HepG2 (cell line): ENCODE data around the gene USP34. TPM values are rescaled to one million over a fixed set of nuclear protein-coding genes. Genes with fewer than 3 reads are reported as not detected.

Experiments
- ATAC-seq: fragments of 200-7000 bp; cut with Tn5 transposase; 3 replicates; pipeline ENCODE4 v1.9.1; 2020; ENCODE audit warnings: mild to moderate bottlenecking, moderate library complexity
- BruUV-seq: library from RNA; stranded (reverse); fragments of 400-500 nt; replicated peaks from 2 replicates; lab custom pipeline; 2021; lab: Mats Ljungman, UMichigan
- CTCF ChIA-PET: fragments of 300-600 bp; formaldehyde crosslinking; extraction: SDS; loops from one replicate; lab custom pipeline; 2021; ENCODE audit warnings: low total read pairs, inconsistent platforms, low intra/inter-chr PET ratio; lab: Yijun Ruan, JAX
- POLR2A ChIA-PET: fragments of 350-600 bp; sonication (Branson Sonifier 250); formaldehyde crosslinking; loops from one replicate; lab custom pipeline; 2020; ENCODE audit warnings: antibody characterized with exemption, inconsistent platforms; lab: Yijun Ruan, JAX
- DNase-seq: peaks from one replicate; pipeline ENCODE4 v3.0.0-alpha.2; 2015; ENCODE audit warnings: low spot score
- FAIRE-seq: peaks from 3 replicates; lab custom pipeline; 2011; peaks lifted over from hg19 to GRCh38; lab: Jason Lieb, UNC
- H2AFZ ChIP-seq: one replicate; pipeline ENCODE4 v1.6.1; 2011; ENCODE audit warnings: low read length, inconsistent platforms
- H3K27ac ChIP-seq: fragments of 300-600 bp; 3 replicates; pipeline ENCODE4 v1.8.0; 2011; ENCODE audit warnings: mixed run types, mild to moderate bottlenecking, mixed read lengths, low read length, inconsistent platforms; ENCODE audit not compliant: insufficient read depth; ENCODE audit errors: extremely low read length
- H3K27me3 ChIP-seq, 2 experiments: fragments of 200-600 bp in 1 of 2; 2 replicates in 1 of 2; 3 replicates in 1 of 2; pipeline versions ENCODE4 v1.6.0 to v1.8.0; 2011; ENCODE audit warnings: low read length in 2 of 2, mild to moderate bottlenecking in 2 of 2, moderate library complexity in 2 of 2, inconsistent platforms in 1 of 2; ENCODE audit not compliant: insufficient read depth in 2 of 2, control insufficient read depth in 1 of 2
- H3K36me3 ChIP-seq, 2 experiments: fragments of 200-600 bp in 1 of 2; replicated peaks in 1 of 2; 2 replicates in 1 of 2; 3 replicates in 1 of 2; pipeline versions ENCODE4 v1.5.1 to v1.8.0; 2011; ENCODE audit warnings: low read length in 2 of 2, inconsistent platforms in 1 of 2; ENCODE audit not compliant: insufficient read depth in 2 of 2, control insufficient read depth in 1 of 2
- H3K4me1 ChIP-seq: 2 replicates; pipeline ENCODE4 v1.5.1; 2012; ENCODE audit warnings: low read length, inconsistent platforms; ENCODE audit not compliant: insufficient read depth
- H3K4me2 ChIP-seq: 2 replicates; pipeline ENCODE4 v1.6.0; 2011; ENCODE audit warnings: low read depth, low read length, inconsistent platforms
- H3K4me3 ChIP-seq, 3 experiments: fragments of 200-600 bp in 1 of 3; sonication (generic), shearing (Covaris generic) in 1 of 3; replicated peaks in 1 of 3; 2 replicates each; pipeline ENCODE4 v1.5.1; 2011 to 2016; ENCODE audit warnings: low read length in 3 of 3, inconsistent platforms in 2 of 3, low read depth in 2 of 3, mild to moderate bottlenecking in 2 of 3, control low read depth in 1 of 3, mixed read lengths in 1 of 3; ENCODE audit not compliant: insufficient read depth in 1 of 3
- H3K79me2 ChIP-seq: one replicate; pipeline ENCODE4 v1.6.1; 2011; ENCODE audit warnings: low read length, inconsistent platforms; ENCODE audit not compliant: insufficient read depth
- H3K9ac ChIP-seq: 2 replicates; pipeline ENCODE4 v1.6.0; 2011; ENCODE audit warnings: mild to moderate bottlenecking, low read depth, low read length, inconsistent platforms; ENCODE audit not compliant: insufficient read depth
- H3K9me3 ChIP-seq: 2 replicates; pipeline ENCODE4 v1.5.1; 2012; ENCODE audit warnings: mild to moderate bottlenecking, low read length
- H4K20me1 ChIP-seq: 2 replicates; pipeline ENCODE4 v1.6.0; 2011; ENCODE audit warnings: inconsistent platforms, mild to moderate bottlenecking, low read length, moderate library complexity; ENCODE audit not compliant: insufficient read depth
- CENPX ChIP-seq: sonication (generic); formaldehyde crosslinking; IDR thresholded peaks from 2 replicates; pipeline ENCODE4 v1.9.0; 2021; ENCODE audit warnings: mild to moderate bottlenecking, missing genetic modification reagents, moderate library complexity
- FLYWCH1 ChIP-seq: sonication (generic); formaldehyde crosslinking; IDR thresholded peaks from 2 replicates; pipeline ENCODE4 v1.8.1; 2023; ENCODE audit warnings: mild to moderate bottlenecking, missing genetic modification reagents
- MLLT10 ChIP-seq: sonication (generic); formaldehyde crosslinking; IDR thresholded peaks from 2 replicates; pipeline ENCODE4 v1.4.0; 2020; ENCODE audit warnings: missing genetic modification reagents
- NONO ChIP-seq, 2 experiments: fragments of 450-650 bp in 1 of 2; sonication (generic) in 1 of 2; formaldehyde crosslinking in 1 of 2; IDR thresholded peaks in 1 of 2; conservative IDR thresholded peaks in 1 of 2; 2 replicates each; pipeline versions ENCODE4 v1.6.1 to v1.8.0; 2017 to 2022; ENCODE audit warnings: mild to moderate bottlenecking in 1 of 2, missing genetic modification reagents in 1 of 2, moderate library complexity in 1 of 2
- TOE1 ChIP-seq: sonication (generic); formaldehyde crosslinking; IDR thresholded peaks from 2 replicates; pipeline ENCODE4 v1.4.0; 2020; ENCODE audit warnings: mild to moderate bottlenecking, missing genetic modification reagents
- ZNF543 ChIP-seq: sonication (generic); formaldehyde crosslinking; IDR thresholded peaks from 2 replicates; pipeline ENCODE4 v1.4.0; 2020; ENCODE audit warnings: mild to moderate bottlenecking, missing genetic modification reagents
- in situ Hi-C: cut with HindIII; loops from 2 replicates; pipeline ENCODE4 v1.10.0; 2017; ENCODE audit warnings: low pct_unique_long_range_greater_than_20kb; ENCODE audit not compliant: extremely low pct_ligation_motif_present
- intact Hi-C: fragments of 100-400 bp; cut with micrococcal nuclease; formaldehyde crosslinking; loops from one replicate; pipeline ENCODE4 v1.10.0; 2022; ENCODE audit not compliant: unreplicated experiment
- polyA plus RNA-seq, 8 experiments: library from polyadenylated mRNA; depleted of rRNA in 3 of 8; stranded (reverse) in 7 of 8; unstranded in 1 of 8; fragments of >200 nt; fragmentation: Illumina TruSeq in 4 of 8; extraction: Trizol in 4 of 8; gene quantifications; 2 replicates each; pipeline versions ENCODE4 v1.2.1 to v1.2.3, GENCODE V29; 2011 to 2016; ENCODE audit warnings: low read depth in 4 of 8, missing spikeins in 1 of 8, mixed read lengths in 1 of 8; ENCODE audit not compliant: insufficient read depth in 1 of 8
- total RNA-seq, 5 experiments: library from RNA; depleted of rRNA; stranded (reverse); fragments of >200 nt; fragmentation: Illumina TruSeq; extraction: Trizol; gene quantifications; 2 replicates each; pipeline ENCODE4 v1.2.3, GENCODE V29; 2016; ENCODE audit warnings: low read depth in 1 of 5
- TF ChIP-seq, protein P1 (sequence below): sonication (generic); formaldehyde crosslinking; conservative IDR thresholded peaks from 2 replicates; pipeline ENCODE4 v1.8.0; 2022; ENCODE audit warnings: missing genetic modification reagents
- TF ChIP-seq, protein P2 (sequence below): IDR thresholded peaks from 2 replicates; pipeline ENCODE4 v1.6.1; 2012; ENCODE audit warnings: low read length, improper control_type of control experiment
- TF ChIP-seq, protein P3 (sequence below): IDR thresholded peaks from 2 replicates; pipeline ENCODE4 v1.6.1; 2016; ENCODE audit warnings: missing compliant biosample characterization, missing genetic modification reagents, borderline replicate concordance
- TF ChIP-seq, protein P4 (sequence below): IDR thresholded peaks from 2 replicates; pipeline ENCODE4 v1.6.1; 2016; ENCODE audit warnings: low read depth, missing genetic modification reagents, missing compliant biosample characterization

Gene USP34
- total and polyA plus RNA-seq, 2 of the 13 experiments (the other 11 are each of a cell fraction or from before 2014, with no cell fraction given), result 99.2 to 100 TPM

DNA sequence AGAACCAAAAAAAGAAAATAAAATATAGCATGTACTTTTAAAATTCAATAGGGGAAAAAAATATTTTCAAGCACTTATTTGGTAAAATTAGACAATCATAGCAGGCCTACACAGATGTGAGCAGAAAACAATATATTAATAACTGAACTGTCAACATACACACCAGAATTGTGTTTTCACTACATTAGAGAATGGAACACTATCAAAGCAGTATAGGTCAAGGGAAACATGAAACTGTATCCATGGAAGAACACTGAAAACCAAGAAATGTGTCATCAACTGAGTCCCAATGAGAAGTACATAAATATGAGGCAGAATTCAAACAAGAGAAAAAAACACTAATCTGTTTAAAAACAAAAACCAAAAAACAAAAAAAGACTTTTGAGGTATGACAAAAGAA is 132.4 kb downstream of the USP34 start:
- TF ChIP-seq TOE1 (CRISPR knock-in tag), result no peak
- TF ChIP-seq, protein P1, sequence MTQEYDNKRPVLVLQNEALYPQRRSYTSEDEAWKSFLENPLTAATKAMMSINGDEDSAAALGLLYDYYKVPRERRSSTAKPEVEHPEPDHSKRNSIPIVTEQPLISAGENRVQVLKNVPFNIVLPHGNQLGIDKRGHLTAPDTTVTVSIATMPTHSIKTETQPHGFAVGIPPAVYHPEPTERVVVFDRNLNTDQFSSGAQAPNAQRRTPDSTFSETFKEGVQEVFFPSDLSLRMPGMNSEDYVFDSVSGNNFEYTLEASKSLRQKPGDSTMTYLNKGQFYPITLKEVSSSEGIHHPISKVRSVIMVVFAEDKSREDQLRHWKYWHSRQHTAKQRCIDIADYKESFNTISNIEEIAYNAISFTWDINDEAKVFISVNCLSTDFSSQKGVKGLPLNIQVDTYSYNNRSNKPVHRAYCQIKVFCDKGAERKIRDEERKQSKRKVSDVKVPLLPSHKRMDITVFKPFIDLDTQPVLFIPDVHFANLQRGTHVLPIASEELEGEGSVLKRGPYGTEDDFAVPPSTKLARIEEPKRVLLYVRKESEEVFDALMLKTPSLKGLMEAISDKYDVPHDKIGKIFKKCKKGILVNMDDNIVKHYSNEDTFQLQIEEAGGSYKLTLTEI (CRISPR knock-in tag), result no peak
- TF ChIP-seq, protein P2, sequence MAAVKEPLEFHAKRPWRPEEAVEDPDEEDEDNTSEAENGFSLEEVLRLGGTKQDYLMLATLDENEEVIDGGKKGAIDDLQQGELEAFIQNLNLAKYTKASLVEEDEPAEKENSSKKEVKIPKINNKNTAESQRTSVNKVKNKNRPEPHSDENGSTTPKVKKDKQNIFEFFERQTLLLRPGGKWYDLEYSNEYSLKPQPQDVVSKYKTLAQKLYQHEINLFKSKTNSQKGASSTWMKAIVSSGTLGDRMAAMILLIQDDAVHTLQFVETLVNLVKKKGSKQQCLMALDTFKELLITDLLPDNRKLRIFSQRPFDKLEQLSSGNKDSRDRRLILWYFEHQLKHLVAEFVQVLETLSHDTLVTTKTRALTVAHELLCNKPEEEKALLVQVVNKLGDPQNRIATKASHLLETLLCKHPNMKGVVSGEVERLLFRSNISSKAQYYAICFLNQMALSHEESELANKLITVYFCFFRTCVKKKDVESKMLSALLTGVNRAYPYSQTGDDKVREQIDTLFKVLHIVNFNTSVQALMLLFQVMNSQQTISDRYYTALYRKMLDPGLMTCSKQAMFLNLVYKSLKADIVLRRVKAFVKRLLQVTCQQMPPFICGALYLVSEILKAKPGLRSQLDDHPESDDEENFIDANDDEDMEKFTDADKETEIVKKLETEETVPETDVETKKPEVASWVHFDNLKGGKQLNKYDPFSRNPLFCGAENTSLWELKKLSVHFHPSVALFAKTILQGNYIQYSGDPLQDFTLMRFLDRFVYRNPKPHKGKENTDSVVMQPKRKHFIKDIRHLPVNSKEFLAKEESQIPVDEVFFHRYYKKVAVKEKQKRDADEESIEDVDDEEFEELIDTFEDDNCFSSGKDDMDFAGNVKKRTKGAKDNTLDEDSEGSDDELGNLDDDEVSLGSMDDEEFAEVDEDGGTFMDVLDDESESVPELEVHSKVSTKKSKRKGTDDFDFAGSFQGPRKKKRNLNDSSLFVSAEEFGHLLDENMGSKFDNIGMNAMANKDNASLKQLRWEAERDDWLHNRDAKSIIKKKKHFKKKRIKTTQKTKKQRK, result no peak
- TF ChIP-seq, protein P3, sequence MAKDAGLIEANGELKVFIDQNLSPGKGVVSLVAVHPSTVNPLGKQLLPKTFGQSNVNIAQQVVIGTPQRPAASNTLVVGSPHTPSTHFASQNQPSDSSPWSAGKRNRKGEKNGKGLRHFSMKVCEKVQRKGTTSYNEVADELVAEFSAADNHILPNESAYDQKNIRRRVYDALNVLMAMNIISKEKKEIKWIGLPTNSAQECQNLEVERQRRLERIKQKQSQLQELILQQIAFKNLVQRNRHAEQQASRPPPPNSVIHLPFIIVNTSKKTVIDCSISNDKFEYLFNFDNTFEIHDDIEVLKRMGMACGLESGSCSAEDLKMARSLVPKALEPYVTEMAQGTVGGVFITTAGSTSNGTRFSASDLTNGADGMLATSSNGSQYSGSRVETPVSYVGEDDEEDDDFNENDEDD, result no peak
- TF ChIP-seq ZNF543 (CRISPR knock-in tag), result no peak
- TF ChIP-seq NONO (IDR thresholded peaks at IDR 0.05), result no peak
- no peak for TF ChIP-seq NONO (CRISPR knock-in tag; conservative IDR thresholded peaks at IDR 0.05)
- TF ChIP-seq CENPX (CRISPR knock-in tag), result no peak
- TF ChIP-seq MLLT10 (CRISPR knock-in tag), result no peak
- TF ChIP-seq, protein P4, sequence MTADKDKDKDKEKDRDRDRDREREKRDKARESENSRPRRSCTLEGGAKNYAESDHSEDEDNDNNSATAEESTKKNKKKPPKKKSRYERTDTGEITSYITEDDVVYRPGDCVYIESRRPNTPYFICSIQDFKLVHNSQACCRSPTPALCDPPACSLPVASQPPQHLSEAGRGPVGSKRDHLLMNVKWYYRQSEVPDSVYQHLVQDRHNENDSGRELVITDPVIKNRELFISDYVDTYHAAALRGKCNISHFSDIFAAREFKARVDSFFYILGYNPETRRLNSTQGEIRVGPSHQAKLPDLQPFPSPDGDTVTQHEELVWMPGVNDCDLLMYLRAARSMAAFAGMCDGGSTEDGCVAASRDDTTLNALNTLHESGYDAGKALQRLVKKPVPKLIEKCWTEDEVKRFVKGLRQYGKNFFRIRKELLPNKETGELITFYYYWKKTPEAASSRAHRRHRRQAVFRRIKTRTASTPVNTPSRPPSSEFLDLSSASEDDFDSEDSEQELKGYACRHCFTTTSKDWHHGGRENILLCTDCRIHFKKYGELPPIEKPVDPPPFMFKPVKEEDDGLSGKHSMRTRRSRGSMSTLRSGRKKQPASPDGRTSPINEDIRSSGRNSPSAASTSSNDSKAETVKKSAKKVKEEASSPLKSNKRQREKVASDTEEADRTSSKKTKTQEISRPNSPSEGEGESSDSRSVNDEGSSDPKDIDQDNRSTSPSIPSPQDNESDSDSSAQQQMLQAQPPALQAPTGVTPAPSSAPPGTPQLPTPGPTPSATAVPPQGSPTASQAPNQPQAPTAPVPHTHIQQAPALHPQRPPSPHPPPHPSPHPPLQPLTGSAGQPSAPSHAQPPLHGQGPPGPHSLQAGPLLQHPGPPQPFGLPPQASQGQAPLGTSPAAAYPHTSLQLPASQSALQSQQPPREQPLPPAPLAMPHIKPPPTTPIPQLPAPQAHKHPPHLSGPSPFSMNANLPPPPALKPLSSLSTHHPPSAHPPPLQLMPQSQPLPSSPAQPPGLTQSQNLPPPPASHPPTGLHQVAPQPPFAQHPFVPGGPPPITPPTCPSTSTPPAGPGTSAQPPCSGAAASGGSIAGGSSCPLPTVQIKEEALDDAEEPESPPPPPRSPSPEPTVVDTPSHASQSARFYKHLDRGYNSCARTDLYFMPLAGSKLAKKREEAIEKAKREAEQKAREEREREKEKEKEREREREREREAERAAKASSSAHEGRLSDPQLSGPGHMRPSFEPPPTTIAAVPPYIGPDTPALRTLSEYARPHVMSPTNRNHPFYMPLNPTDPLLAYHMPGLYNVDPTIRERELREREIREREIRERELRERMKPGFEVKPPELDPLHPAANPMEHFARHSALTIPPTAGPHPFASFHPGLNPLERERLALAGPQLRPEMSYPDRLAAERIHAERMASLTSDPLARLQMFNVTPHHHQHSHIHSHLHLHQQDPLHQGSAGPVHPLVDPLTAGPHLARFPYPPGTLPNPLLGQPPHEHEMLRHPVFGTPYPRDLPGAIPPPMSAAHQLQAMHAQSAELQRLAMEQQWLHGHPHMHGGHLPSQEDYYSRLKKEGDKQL (CRISPR knock-in tag), result no peak
- no peak for TF ChIP-seq FLYWCH1 (CRISPR knock-in tag)
- ChIA-PET CTCF (no interaction called here), POLR2A (no interaction called here)
- H3K4me3 ChIP-seq, result no peak overlapping the region
- DNase-seq, result no peak
- no peak overlapping the region for H2AFZ ChIP-seq
- no TSS peak for BruUV-seq
- H3K27me3 ChIP-seq, result no peaks in the 10 kb centered on the region
- H3K9me3 ChIP-seq, result no peaks in the 10 kb centered on the region
- FAIRE-seq, result no peak
- no peak overlapping the region for H3K4me2 ChIP-seq
- intact Hi-C loops, result no loop called here
- peaks cover 21 to 59% of the 10 kb centered on the region in 2 experiments for H3K36me3 ChIP-seq
- H3K9ac ChIP-seq, result no peak overlapping the region
- H3K79me2 ChIP-seq, result no peaks in the 10 kb centered on the region
- in situ Hi-C loops, result no loop called here
- H3K27ac ChIP-seq, result no peak overlapping the region
- H4K20me1 ChIP-seq, result no peaks in the 10 kb centered on the region
- no peaks in the 10 kb centered on the region for H3K4me1 ChIP-seq
- no peak for ATAC-seq
